NCI-H2081 treated with DMSO at 0.1 percent for 48 hours (cell line): ENCODE measurements around the gene SH3BGRL2.

ENCODE experiments used
- DNase-seq: peaks from one replicate; lab custom pipeline; 2025; lab: John Stamatoyannopoulos, UW

The SH3BGRL2 gene

DNA sequence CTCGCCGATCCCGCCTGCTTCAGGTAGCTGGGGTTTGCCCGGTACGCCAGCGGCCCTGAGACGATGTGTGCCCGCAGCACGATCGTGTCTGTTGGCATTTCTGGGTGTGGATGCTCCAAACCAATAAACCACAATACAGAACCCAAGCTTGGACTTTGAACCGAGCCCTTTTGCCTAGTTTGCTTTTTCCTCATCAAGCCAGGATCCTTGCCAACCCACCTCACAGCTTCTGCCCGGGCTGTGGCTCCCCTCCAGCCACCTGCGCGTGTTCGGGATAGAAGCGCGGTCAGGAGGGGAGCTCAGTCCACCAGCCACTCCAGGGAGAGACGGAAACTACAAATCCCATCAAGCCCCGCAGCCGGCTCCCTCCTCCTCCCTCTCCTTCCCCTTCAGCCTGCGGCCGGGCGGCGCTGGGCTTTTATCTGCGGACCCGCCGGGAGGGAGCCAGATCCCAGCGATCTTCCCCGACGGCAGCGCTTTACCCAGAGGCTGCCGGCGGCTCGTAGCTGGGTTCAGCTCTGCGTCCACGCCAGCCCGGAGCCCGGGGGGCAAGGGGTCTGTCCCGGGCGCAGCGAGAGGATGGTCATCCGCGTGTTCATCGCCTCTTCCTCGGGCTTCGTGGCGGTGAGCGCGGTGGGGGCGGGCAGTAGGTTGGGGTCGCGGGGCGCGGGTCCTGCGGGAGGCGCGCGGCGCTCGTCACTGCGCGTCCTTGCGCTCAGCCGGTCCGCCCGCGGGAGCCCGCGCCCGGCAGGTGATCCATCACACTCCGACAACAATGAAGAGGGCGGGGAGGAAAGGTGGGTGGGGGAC lies at the start of gene SH3BGRL2:
Gene SH3BGRL2, plus strand, starts transcription at position 447 of the 810 bp plus-strand sequence. Its CDS starts 133 bp downstream, at position 580.
- DNase-seq, result no peak

DNA sequence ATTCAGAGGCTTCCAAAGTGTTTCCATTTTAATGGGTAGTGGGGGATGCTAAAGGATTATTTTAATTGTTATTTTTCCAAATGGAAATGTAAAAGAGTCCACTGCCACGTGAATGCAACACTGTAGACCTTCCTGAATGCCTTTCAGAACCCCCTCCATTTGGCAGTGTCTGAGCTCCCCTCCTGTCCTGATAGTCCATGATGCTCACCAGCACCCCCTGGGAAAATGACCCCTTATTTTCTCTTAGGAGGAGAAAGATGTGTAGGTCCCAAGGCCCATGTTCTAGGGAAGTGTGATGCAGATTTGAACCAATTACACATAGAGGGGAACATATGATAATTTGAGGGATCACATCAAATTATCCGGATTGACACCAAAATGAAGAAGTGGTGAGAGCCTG lies 46.8 kb upstream of the SH3BGRL2 start:
- no peak for DNase-seq

DNA sequence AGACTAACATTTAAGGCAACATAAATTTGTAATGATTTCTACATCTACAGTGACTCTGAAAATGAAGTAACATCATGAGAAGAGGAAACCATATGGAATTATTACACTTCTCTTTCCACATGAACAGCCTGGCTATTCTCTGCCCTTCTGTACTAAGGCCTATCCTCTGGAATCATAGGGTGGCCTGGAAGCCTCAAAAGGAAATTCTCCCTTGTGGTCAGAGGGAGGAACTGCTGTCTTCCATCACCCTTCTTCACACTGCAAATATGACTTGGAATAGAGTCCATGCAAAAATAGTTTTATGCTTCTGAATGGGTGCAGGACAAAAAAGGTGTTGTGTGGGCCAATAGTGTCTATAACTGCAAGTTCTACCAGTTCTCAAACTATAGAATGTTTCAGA lies 44.6 kb upstream of the SH3BGRL2 start:
- DNase-seq, result no peak

DNA sequence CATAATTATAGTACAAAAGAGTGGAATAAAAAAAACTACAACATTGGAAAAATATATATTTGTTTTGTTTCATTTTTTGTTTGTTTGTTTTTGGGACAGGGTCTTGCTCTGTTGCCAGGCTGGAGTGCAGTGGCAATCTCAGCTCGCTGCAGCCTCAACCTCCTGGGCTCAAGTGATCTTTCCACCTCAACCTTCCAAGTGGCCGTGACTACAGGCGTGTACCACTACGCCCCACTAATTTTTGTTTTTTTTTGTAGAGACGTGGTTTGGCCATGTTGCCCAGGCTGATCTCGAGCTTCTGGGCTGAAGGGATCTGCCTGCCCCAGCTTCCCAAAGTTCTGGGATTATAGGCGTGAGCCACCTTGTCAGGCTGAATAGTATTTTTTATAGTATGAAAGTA lies 41.4 kb upstream of the SH3BGRL2 start:
- DNase-seq, result no peak

DNA sequence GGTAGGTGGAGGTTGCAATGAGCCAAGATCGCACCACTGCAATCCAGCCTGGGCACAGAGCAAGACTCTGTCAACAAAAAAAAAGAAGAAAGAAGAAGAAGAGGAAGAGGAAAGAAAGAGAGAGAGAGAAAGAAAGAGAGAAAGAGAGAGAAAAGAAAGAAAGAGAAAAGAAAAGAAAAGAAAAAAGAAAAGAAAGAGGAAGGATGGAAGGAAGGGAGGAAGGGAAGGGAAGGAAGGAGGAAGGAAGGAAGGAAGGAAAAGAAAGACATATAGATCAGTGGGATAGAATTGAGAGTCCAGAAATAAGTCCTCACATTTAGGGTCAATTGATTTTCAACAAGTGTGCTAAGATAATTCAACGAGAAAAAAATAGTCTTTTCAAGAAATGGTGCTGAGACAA lies 34.0 kb upstream of the SH3BGRL2 start:
- no peak for DNase-seq

DNA sequence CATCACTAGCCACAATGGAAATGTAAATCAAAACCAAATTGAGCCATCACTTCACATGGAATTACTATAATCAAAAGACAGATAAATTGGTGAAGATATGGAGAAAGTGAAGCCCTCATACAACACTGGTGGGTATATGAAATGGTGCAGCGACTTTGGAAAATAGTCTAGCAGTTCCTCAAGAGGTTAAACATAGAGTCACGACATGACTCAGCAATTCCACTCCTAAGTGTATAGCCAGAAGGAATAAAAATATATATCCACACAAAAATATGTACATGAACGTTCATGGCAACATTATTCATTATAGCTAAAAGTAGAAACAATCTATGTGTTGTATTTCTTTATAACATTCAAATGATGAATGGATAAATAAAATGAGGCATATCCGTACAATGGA lies 33.1 kb upstream of the SH3BGRL2 start:
- DNase-seq, result no peak

DNA sequence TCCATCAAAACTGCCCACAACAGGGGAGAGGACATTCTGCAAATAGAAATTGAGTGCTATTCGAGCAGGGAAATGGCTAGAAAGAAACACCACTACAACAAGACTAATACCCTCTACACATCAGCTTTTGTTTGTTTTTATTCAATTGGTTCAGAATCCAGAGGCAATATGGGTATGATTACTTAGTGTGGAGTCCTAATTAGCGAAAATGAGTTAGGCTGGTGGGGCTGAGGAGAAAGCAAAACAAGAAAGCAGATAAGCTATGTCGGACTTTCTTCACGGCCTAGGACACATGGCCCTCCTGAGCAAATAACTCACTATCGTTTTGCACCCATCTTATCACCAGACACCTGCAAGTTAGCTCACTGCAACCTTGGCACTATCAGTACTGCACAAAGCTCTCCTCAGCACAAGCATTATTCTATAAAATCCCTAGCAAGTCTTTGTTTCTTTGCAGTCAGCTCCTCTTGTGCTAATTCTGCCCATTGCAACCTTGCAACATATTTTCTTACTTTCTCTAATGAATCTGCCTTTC lies 31.3 kb upstream of the SH3BGRL2 start:
- DNase-seq, result no peak

DNA sequence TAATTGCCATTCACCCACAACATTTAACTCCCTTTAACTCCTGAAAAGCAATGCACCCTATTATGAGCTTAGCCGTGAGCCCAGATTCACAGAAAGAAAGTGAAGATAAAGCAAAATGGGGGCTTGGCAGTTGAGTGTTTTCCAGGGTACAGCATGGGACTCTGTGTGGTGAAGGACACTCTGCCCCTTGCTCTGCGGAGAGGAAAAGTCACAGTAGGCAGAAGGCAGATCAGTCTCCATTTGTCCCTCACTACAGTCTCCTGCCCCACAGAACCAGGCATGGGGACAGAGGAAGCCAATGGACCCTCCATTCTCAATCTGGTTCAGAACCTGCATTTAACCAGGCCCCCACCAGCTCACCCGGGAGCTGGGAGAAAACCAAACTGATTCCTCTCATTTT lies 30.8 kb upstream of the SH3BGRL2 start:
- DNase-seq, result no peak

DNA sequence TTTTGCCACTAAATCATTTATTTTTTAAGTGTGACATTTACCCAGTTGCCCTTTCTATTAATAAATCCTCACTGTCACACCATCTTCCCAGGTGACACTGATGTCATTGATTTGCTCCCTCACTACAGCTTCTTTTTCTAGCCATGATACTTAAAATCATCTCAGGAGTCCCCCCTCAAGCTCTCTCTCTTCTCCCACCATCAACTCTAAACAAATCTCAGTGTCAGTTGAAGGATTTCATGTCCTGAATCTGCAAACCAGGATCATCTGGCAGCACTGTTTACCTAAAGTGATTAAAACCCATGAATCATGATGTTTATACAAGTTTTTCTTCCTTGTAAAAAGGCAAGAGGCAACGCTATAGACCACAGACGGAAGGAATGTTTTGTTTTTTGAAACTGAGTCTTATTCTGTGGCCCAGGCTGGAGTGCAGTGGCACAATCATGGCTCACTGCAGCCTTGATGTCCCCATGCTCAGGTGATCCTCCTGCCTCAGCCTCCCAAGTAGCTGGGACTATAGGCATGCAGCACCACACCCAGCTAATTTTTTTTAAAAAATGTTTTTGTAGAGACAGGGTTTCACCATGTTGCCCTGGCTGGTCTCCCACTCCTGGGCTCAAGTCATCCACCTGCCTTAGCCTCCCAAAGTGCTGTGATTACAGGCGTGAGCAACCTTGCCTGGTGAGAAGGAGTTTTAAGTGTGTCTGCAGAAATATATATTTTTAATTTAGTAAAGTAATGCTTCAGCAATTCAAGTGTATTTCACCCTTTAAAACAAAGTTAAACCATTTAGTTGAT lies 30.1 kb upstream of the SH3BGRL2 start:
- no peak for DNase-seq

DNA sequence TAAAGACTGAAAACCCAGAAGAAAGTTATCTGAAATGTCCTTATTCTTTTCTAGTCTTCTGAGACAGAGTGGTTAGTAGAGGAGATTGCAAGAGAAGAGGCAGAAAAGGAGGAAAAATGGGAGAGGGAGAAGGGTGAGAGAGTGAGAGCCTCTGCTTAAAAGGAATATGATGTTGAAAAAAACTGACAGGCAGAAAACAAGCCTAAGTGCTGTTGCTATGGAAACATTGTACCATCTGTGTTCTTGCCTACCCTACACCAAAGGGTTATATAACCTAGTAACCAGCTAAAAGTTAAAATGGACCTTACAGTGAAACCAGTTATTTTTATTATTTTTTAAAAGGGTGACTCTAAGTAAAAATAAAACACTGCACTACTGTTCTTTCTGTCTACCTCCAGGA lies 28.3 kb upstream of the SH3BGRL2 start:
- DNase-seq, result no peak

DNA sequence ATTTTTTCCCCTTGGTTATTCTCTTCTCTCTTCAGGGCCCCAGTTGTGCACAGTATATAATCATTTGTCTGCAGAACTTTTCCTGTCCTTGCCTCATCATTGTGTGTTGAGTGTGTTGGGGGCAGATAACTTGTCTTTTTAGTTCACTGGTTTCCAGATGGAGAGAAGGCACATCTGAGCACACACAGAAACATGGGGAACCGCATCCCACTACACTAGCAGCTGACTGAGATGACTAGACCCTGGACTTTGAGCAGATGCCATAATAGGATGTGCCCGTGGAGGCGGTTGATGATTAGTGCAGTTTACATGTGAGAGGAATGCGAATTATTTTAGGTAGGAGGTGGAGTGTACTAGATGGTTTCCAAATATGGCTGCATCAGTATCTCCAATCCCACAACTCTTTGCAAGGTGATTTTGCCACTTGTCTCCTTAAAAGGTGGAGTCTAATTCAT lies 26.5 kb upstream of the SH3BGRL2 start:
- DNase-seq, result no peak

DNA sequence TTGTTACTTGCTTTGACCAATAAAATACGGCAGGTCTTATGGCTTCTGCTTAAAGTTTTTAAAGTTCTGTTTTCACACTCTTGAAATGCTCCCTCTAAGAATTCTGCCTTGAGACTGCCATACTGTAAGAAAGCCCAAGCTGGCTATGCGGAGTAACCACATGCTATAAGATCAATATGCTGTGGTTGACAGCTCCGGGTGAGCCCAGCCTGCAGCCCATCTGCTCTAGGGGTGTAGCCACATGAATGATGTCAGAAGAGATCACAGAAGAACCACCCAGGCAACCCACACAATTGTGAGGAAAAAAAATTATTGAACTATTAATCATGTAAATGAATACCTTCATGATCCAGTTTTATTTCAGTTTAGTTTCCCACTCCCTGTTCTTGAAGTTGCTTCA lies 26.1 kb upstream of the SH3BGRL2 start:
- DNase-seq, result no peak

DNA sequence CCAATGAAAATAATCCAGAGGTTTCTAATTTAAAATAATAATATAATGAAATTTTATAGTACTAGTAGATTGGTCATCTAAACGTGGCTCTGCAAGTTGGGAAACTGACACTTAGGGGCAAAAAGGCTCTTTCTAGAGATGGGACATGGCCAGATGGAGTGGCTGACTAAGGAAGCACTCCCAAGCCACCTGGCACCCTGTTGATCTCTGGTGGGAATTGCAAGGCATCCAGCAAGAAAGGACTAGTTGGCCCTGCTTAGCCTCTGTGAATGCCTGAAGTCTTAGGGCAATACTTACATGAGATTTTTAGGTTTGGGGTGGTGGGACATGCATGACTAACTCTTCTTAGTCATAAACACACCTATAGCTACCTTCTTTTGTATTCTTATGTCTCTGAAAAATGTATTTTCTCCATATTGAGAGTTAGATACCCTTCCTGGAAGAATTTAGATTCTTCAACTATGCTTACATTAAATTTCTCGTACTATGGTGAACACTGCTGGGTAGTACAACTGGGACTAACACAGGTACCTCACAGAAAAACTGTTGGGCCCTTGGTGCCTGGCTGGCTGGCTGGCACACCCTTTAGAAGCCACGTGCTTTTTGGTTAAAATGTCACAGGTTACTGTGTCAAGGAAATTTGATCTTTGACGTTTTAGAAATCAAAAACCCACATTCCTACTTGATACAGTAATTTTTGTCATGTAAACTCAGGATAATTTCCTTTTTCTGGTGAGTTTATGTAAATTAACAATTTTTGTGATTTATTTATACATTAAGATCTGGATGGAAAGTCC lies 25.0 kb upstream of the SH3BGRL2 start:
- DNase-seq, result no peak

DNA sequence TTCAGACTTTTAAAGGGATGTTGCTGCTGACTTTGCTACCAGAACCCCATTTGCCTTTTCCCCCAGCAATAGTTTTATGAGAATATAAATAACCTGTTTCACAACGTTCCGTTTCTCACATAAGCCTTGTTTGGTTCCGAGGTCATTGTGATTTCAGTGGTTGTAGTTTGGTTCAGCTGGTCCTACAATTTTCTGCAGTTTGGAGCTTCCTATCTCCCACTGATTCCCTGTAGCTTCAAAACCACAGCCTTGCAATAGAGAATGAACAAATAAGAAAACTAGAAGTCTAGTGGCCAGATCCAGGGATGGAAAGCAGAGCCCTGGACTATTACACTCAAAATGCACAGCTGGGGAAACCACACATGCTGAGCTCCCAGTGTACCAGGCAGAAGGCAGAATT lies 24.1 kb upstream of the SH3BGRL2 start:
- DNase-seq, result no peak

DNA sequence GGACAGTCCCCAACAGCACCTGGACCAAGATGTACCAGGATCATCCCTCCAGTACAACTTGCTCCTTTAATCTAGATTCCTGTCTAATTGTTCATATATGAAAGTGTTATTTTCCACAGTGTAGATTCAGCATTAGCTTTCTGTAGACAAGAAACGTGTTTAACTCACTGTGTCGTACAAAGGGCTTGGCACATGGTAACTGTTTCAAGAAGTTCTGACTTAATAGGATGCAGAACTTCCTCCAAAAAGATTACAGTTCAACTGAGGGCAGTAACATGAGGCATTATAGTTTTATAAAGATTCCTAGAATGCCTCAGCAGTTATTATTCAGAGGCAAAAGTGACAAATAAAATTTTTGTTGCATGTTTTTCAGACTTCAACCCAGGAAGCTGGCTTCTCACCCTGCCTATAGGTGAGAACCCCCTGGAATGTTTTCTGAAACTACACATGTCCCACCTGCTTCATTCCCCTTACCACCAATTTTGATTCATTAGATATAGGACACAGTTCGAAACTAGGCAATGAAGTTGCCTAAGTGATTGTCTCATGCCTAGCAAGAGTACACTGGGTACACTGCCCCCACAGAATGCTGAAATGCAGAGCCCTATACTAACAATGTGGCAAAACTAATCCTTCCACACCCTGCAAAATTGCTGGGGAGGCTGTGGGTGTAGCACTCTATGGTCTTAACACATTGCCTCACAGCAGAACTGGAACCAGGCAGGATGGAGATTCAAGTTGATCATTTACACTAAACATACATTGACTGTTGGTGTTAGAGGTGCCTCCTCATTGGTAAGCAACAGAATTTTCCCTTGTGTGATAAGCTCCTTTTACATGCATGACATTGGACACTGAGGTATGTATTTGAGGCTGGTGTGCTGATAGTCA lies 22.6 kb upstream of the SH3BGRL2 start:
- DNase-seq, result no peak

DNA sequence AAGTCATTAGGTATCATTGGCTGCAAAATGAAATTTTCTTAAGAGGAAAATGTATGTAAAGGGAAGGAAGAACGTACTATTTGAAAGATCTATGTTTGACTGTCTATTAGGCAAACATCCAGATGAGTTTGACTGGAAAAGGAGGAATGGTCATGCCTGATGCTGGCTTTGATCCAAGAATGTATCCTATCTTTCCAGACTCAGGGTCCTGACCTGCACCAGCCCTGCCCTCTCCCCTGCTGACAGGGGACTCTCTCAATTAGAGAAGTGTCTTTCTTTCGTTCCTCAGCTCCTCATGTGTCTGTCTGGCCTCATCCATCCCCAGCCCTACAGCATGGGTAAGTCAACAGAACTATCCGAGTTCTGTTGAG lies 21.9 kb upstream of the SH3BGRL2 start:
- DNase-seq, result no peak

DNA sequence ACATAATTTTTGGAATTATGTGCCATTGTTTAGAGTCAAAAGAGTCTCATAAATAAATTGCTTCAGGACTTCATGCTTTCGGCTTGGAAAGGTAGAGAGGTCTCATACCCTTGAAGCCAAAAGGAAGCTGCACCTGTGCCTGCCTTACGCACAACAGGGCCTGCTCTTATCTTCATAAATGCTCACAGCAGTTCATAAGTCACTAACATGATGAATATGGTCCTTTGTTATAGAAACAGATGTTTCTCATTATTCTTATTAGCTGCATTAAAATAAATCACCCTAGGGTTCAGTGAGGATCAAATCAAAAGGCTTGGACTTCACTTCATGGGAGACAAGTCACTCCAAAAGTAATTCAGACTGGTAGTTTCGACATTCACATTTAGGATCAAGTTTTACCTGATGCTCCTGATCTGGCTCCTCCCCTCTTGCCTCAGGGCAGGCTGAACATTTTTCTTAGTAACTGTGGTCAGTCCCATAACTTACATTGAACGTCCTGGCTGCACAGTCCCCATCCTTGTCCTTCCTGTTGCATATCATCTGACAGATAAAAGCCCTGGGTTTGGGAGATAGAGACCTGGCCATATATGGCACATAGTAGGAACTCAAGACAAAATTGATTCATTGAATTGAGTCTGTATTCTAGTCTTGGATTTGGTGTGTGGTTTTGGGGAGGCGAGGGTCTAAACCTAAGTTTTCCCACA lies 20.7 kb upstream of the SH3BGRL2 start:
- DNase-seq, result no peak

DNA sequence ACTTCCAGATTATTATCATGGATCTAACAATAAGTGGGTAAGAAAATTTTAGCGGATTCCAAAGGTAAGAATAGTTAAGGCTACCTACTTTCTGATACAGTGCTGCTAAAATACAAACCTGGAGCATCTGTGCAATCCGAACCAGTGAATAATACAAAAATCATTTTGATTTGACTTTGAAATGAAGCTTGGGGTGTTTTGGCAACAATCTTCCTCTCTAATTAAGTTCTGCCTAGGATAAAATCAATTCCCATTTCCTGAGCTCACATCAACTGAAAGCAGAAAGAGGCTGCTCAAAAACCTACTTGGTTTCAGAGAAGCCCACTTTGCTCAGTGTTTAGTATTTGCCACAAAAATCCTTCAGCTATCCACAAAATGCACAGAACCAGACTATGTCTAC lies 18.7 kb upstream of the SH3BGRL2 start:
- no peak for DNase-seq

DNA sequence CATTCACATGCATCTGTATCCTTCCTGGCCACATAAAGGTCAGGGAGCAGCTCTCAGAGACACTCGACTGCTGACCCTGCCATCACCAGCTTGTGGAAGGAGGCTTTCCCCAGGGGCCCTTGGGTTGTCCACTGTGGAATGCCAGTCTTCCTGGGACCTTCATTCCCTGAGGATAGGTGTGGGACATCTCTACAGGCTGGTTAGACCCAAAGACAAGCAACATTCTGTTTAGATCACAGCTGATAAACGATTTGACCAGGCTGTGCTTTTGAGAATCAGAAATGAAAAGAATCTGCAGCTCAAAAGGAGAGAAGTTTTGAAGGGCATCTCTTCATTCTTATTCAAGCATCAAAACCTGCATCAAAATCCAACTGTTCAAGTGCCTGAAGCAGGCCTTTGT lies 18.2 kb upstream of the SH3BGRL2 start:
- no peak for DNase-seq

DNA sequence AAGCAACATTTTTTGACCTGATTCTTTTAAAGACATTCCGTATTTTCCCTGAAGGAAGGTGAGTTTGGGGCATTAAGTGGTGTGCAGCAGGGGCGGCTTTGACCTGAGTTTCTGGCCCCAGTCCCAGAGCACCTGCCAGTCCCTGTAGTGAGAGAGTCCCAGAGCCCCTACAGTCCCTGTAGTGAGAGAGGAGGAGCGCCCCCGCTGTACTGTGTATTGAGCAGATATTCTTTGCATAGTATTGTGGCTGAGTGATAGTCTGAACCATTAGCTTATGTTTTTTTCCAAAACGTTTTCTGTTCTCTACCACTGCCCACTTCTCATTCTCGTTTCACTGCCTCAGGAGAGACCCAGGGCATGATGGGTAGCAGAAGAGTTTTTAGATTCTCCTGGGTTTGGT lies 17.2 kb upstream of the SH3BGRL2 start:
- DNase-seq, result no peak
